Fibroblast of the conjunctiva (primary cell): Measurements from ENCODE around the gene YTHDF1.
"Not testable (repeated sequence)": the region's sequence is repeated elsewhere in the genome, so short reads cannot be mapped to it uniquely, and the experiment has no call there.

Source experiments
- DNase-seq: peaks from one replicate; pipeline ENCODE4 v3.0.0-alpha.2; 2010; ENCODE audit warnings: low read depth

Gene YTHDF1

GRCh38 chr20:63169681-63170080, 46.2 kb downstream of the YTHDF1 start:
- no peak for DNase-seq

- no peak for DNase-seq
These were observed 47.1 kb downstream of the YTHDF1 start for GRCh38 chr20:63168861-63169260.

- no peak for DNase-seq
These were observed 47.9 kb downstream of the YTHDF1 start for GRCh38 chr20:63167918-63168520.

GRCh38 chr20:63167026-63167917, 48.7 kb downstream of the YTHDF1 start:
- no peak for DNase-seq

GRCh38 chr20:63166193-63167020, 49.5 kb downstream of the YTHDF1 start:
- DNase-seq: no peak

- no peak for DNase-seq
These were observed 50.4 kb downstream of the YTHDF1 start for GRCh38 chr20:63165356-63166192.

GRCh38 chr20:63164484-63165355, 51.2 kb downstream of the YTHDF1 start:
- DNase-seq: no peak

- DNase-seq: no peak
These were observed 52.1 kb downstream of the YTHDF1 start for GRCh38 chr20:63163596-63164483.

- no peak for DNase-seq
These were observed 52.8 kb downstream of the YTHDF1 start for GRCh38 chr20:63163171-63163570.

- DNase-seq: no peak
These were observed 53.6 kb downstream of the YTHDF1 start for GRCh38 chr20:63162206-63162795.

GRCh38 chr20:63161176-63161651, 54.7 kb downstream of the YTHDF1 start:
- no peak for DNase-seq

- no peak for DNase-seq
These were observed 55.2 kb downstream of the YTHDF1 start for GRCh38 chr20:63160641-63161175.

- DNase-seq: no peak
These were observed 55.9 kb downstream of the YTHDF1 start for GRCh38 chr20:63159826-63160640.

- DNase-seq: not testable (repeated sequence)
These were observed 56.7 kb downstream of the YTHDF1 start for GRCh38 chr20:63159251-63159650.

- no peak for DNase-seq
These were observed 57.1 kb downstream of the YTHDF1 start for GRCh38 chr20:63158845-63159244.

GRCh38 chr20:63158352-63158751, 57.6 kb downstream of the YTHDF1 start:
- no peak for DNase-seq

- not testable (repeated sequence) for DNase-seq
These were observed 58.5 kb downstream of the YTHDF1 start for GRCh38 chr20:63157431-63157830.

GRCh38 chr20:63156221-63156671, 59.7 kb downstream of the YTHDF1 start:
- DNase-seq: no peak
